ENCODE measurements around the gene RABGAP1.

DNA sequence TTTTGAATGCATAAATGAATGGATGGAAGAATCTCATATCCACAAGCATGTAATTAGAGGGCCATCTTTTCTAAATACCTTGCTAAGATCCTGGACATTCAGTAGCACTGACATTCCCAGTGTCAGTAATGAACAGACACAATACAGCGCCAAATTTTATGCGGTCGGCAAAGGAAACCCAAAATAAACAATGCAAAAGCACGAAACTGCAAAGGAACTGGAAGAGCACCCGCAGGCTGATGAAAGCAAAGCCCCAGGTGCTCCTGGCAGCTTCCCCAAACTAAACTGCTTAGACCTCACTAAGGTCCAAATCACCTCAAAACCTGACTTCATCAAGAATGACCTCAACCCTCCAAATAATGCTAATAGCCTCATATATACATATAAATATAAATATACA lies 194.6 kb downstream of the RABGAP1 start:
- TF ChIP-seq EZH2 (IDR thresholded peaks at IDR 0.05; ENCODE audit: borderline replicate concordance, low read length) = no peak
- TF ChIP-seq, protein P1, sequence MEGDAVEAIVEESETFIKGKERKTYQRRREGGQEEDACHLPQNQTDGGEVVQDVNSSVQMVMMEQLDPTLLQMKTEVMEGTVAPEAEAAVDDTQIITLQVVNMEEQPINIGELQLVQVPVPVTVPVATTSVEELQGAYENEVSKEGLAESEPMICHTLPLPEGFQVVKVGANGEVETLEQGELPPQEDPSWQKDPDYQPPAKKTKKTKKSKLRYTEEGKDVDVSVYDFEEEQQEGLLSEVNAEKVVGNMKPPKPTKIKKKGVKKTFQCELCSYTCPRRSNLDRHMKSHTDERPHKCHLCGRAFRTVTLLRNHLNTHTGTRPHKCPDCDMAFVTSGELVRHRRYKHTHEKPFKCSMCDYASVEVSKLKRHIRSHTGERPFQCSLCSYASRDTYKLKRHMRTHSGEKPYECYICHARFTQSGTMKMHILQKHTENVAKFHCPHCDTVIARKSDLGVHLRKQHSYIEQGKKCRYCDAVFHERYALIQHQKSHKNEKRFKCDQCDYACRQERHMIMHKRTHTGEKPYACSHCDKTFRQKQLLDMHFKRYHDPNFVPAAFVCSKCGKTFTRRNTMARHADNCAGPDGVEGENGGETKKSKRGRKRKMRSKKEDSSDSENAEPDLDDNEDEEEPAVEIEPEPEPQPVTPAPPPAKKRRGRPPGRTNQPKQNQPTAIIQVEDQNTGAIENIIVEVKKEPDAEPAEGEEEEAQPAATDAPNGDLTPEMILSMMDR (conservative IDR thresholded peaks at IDR 0.05 in 1 of 2, IDR thresholded peaks at IDR 0.05 in 1 of 2; ENCODE audit: extremely low read depth in 1 of 2, insufficient read depth in 1 of 2, low read depth in 1 of 2, low read length in 2 of 2) = no peak
